HepG2 (cell line): ENCODE results near the gene ZNF274. TPM values are rescaled to one million over a fixed set of nuclear protein-coding genes. Genes with fewer than 3 reads are reported as not detected.

Experiments
- ATF3 ChIP-seq: sonication (generic); formaldehyde crosslinking; IDR thresholded peaks from 2 replicates; pipeline ENCODE4 v1.4.0; 2020; ENCODE audit warnings: missing genetic modification reagents
- EZH2 ChIP-seq: conservative IDR thresholded peaks from 2 replicates; pipeline ENCODE4 v1.6.1; 2012; ENCODE audit warnings: mild to moderate bottlenecking, low read depth, low read length, moderate library complexity
- FOXA3 ChIP-seq: IDR thresholded peaks from 2 replicates; pipeline ENCODE4 v1.6.1; 2016; ENCODE audit warnings: missing genetic modification reagents, missing compliant biosample characterization
- FOXP1 ChIP-seq, 2 experiments: fragments of 450-650 bp in 1 of 2; IDR thresholded peaks; 2 replicates each; pipeline ENCODE4 v1.6.1; 2017 to 2018; ENCODE audit warnings: antibody characterized with exemption in 1 of 2
- GRHL1 ChIP-seq: sonication (generic); formaldehyde crosslinking; conservative IDR thresholded peaks from 2 replicates; pipeline ENCODE4 v1.8.0; 2022; ENCODE audit warnings: missing genetic modification reagents
- NR2C2 ChIP-seq: sonication (generic); formaldehyde crosslinking; IDR thresholded peaks from 2 replicates; pipeline ENCODE4 v1.4.0; 2020; ENCODE audit warnings: missing genetic modification reagents, mild to moderate bottlenecking, moderate library complexity, borderline replicate concordance
- PHF21A ChIP-seq: sonication (generic); formaldehyde crosslinking; IDR thresholded peaks from 2 replicates; pipeline ENCODE4 v1.5.0; 2020; ENCODE audit warnings: mild to moderate bottlenecking, missing genetic modification reagents
- RFXAP ChIP-seq: sonication (generic); formaldehyde crosslinking; IDR thresholded peaks from 2 replicates; pipeline ENCODE4 v1.4.0; 2020; ENCODE audit warnings: missing genetic modification reagents, borderline replicate concordance
- RXRB ChIP-seq: IDR thresholded peaks from 2 replicates; pipeline ENCODE4 v1.6.1; 2016; ENCODE audit warnings: borderline replicate concordance, missing genetic modification reagents, missing compliant biosample characterization
- THAP11 ChIP-seq: IDR thresholded peaks from 2 replicates; pipeline ENCODE4 v1.6.1; 2016; ENCODE audit warnings: missing biosample characterization, missing genetic modification reagents
- THYN1 ChIP-seq: sonication (generic); formaldehyde crosslinking; IDR thresholded peaks from 2 replicates; pipeline ENCODE4 v1.8.1; 2023; ENCODE audit warnings: low read depth, mild to moderate bottlenecking, moderate library complexity, missing genetic modification reagents, borderline replicate concordance
- ZKSCAN8 ChIP-seq: IDR thresholded peaks from 2 replicates; pipeline ENCODE4 v1.6.1; 2016; ENCODE audit warnings: borderline replicate concordance, missing genetic modification reagents, missing compliant biosample characterization
- ZNF407 ChIP-seq: sonication (generic); formaldehyde crosslinking; IDR thresholded peaks from one replicate; pipeline ENCODE4 v1.5.1; 2020; ENCODE audit warnings: mild to moderate bottlenecking, missing genetic modification reagents; ENCODE audit errors: not compliant biosample characterization
- ZNF512 ChIP-seq: sonication (generic); formaldehyde crosslinking; IDR thresholded peaks from 2 replicates; pipeline ENCODE4 v1.4.0; 2020; ENCODE audit warnings: mild to moderate bottlenecking, missing genetic modification reagents
- ZNF75D ChIP-seq: sonication (generic); formaldehyde crosslinking; IDR thresholded peaks from 2 replicates; pipeline ENCODE4 v1.8.1; 2023; ENCODE audit warnings: missing genetic modification reagents, mild to moderate bottlenecking, borderline replicate concordance
- polyA plus RNA-seq, 8 experiments: library from polyadenylated mRNA; depleted of rRNA in 3 of 8; stranded (reverse) in 7 of 8; unstranded in 1 of 8; fragments of >200 nt; fragmentation: Illumina TruSeq in 4 of 8; extraction: Trizol in 4 of 8; gene quantifications; 2 replicates each; pipeline versions ENCODE4 v1.2.1 to v1.2.3, GENCODE V29; 2011 to 2016; ENCODE audit warnings: low read depth in 4 of 8, missing spikeins in 1 of 8, mixed read lengths in 1 of 8; ENCODE audit not compliant: insufficient read depth in 1 of 8
- total RNA-seq, 5 experiments: library from RNA; depleted of rRNA; stranded (reverse); fragments of >200 nt; fragmentation: Illumina TruSeq; extraction: Trizol; gene quantifications; 2 replicates each; pipeline ENCODE4 v1.2.3, GENCODE V29; 2016; ENCODE audit warnings: low read depth in 1 of 5

Gene ZNF274
- total and polyA plus RNA-seq, 2 of the 13 experiments (the other 11 are each of a cell fraction or from before 2014, with no cell fraction given): 16.1 to 23.0 TPM

- TF ChIP-seq ZNF407 (CRISPR knock-in tag): peak; percentile 88
- peak; percentile 59; the same call in 1 of the 2 replicates for TF ChIP-seq PHF21A (CRISPR knock-in tag)
- no peak for TF ChIP-seq ZNF75D (CRISPR knock-in tag)
- TF ChIP-seq GRHL1 (CRISPR knock-in tag): no peak
- TF ChIP-seq NR2C2: peak; percentile 71; the same call in 1 of the 2 replicates
- TF ChIP-seq EZH2: no peak
- peak; percentile 100 for TF ChIP-seq THAP11 (CRISPR knock-in tag)
- TF ChIP-seq THYN1 (CRISPR knock-in tag): no peak
- no peak for TF ChIP-seq FOXP1 (IDR thresholded peaks at IDR 0.05)
- TF ChIP-seq FOXP1 (CRISPR knock-in tag; IDR thresholded peaks at IDR 0.05): no peak
- no peak for TF ChIP-seq ZKSCAN8 (CRISPR knock-in tag)
- peak; percentile 58; the same call in 1 of the 2 replicates for TF ChIP-seq ZNF512 (CRISPR knock-in tag)
- TF ChIP-seq RXRB (CRISPR knock-in tag): peak; percentile 49; the same call in 1 of the 2 replicates
- TF ChIP-seq ATF3 (CRISPR knock-in tag): no peak
- TF ChIP-seq RFXAP (CRISPR knock-in tag): peak; percentile 76; the same call in 1 of the 2 replicates
- TF ChIP-seq FOXA3 (CRISPR knock-in tag): no peak; the same call in 1 of the 2 replicates
Measured at GRCh38 chr19:58154679-58155648, 27.9 kb upstream of the ZNF274 start (continued).
